HCT116 (cell line): ENCODE data around the gene UBE2E2. TPM values are rescaled to one million over a fixed set of nuclear protein-coding genes. Genes with fewer than 3 reads are reported as not detected.

Experiments
- ATAC-seq: fragments of 200-7000 bp; cut with Tn5 transposase; 2 replicates; pipeline ENCODE4 v1.9.1; 2020; ENCODE audit warnings: mild to moderate bottlenecking, moderate library complexity
- BruUV-seq: library from RNA; stranded (reverse); fragments of 400-500 nt; replicated peaks from 2 replicates; lab custom pipeline; 2021; lab: Mats Ljungman, UMichigan
- CTCF ChIA-PET: fragments of 300-600 bp; sonication (Branson Sonifier 250); formaldehyde crosslinking; loops from one replicate; lab custom pipeline; 2021; ENCODE audit warnings: antibody characterized with exemption; lab: Charles Lee
- POLR2A ChIA-PET: fragments of 300-600, 350-600 bp; sonication (Branson Sonifier 250); formaldehyde crosslinking; loops from one replicate; lab custom pipeline; 2021; ENCODE audit warnings: antibody characterized with exemption; lab: Charles Lee
- RAD21 ChIA-PET, 2 experiments: fragments of 300-600 bp; sonication (Branson Sonifier 250); formaldehyde crosslinking; loops; one replicate each; lab custom pipeline; 2023; ENCODE audit warnings: low total read pairs in 2 of 2; ENCODE audit not compliant: uncharacterized antibody in 2 of 2, unreplicated experiment in 2 of 2, low non-redundant PET in 1 of 2; lab: Charles Lee
- DNase-seq: peaks from one replicate; pipeline ENCODE4 v3.0.0-alpha.2; 2010; ENCODE audit warnings: low read depth, low spot score
- H2AFZ ChIP-seq: fragments of 200-600 bp; shearing (Covaris generic), sonication (generic); 2 replicates; pipeline ENCODE4 v1.6.1; 2017; ENCODE audit warnings: low read depth, mixed run types, mixed read lengths, antibody characterized with exemption, low read length; ENCODE audit not compliant: poor library complexity, severe bottlenecking
- H3K27ac ChIP-seq: 2 replicates; pipeline ENCODE4 v1.5.1; 2012; ENCODE audit warnings: low read depth, low read length
- H3K27me3 ChIP-seq: fragments of 200-600 bp; sonication (generic); 2 replicates; pipeline ENCODE4 v1.6.1; 2016; ENCODE audit warnings: mixed run types, low read length, mixed read lengths; ENCODE audit not compliant: insufficient read depth
- H3K36me3 ChIP-seq, 2 experiments: fragments of 200-500 bp in 1 of 2; fragments of 200-600 bp in 1 of 2; sonication (Bioruptor generic) in 1 of 2; sonication (generic) in 1 of 2; 2 replicates each; pipeline versions ENCODE4 v1.5.1 to v1.6.1; 2014 to 2016; ENCODE audit warnings: low read length in 2 of 2, inconsistent platforms in 1 of 2, mixed read lengths in 1 of 2, mixed run types in 1 of 2; ENCODE audit not compliant: insufficient read depth in 2 of 2, control insufficient read depth in 1 of 2
- H3K4me1 ChIP-seq, 2 experiments: fragments of 200-600 bp in 1 of 2; sonication (generic) in 1 of 2; 2 replicates each; pipeline versions ENCODE4 v1.5.1 to v1.6.1; 2012 to 2017; ENCODE audit warnings: low read length in 2 of 2, inconsistent platforms in 1 of 2, mild to moderate bottlenecking in 1 of 2, mixed read lengths in 1 of 2, mixed run types in 1 of 2, moderate library complexity in 1 of 2; ENCODE audit not compliant: insufficient read depth in 2 of 2, control insufficient read depth in 1 of 2
- H3K4me2 ChIP-seq: fragments of 200-600 bp; sonication (generic); 2 replicates; pipeline ENCODE4 v1.6.1; 2017; ENCODE audit warnings: mixed run types, low read length, mixed read lengths
- H3K4me3 ChIP-seq, 2 experiments: fragments of 200-600 bp in 1 of 2; sonication (generic) in 1 of 2; replicated peaks in 1 of 2; 2 replicates each; pipeline ENCODE4 v1.5.1; 2011 to 2016; ENCODE audit warnings: low read length in 2 of 2, control low read depth in 1 of 2, low read depth in 1 of 2, mild to moderate bottlenecking in 1 of 2, mixed read lengths in 1 of 2, mixed run types in 1 of 2
- H3K79me2 ChIP-seq: fragments of 200-600 bp; sonication (generic); 2 replicates; pipeline ENCODE4 v1.6.1; 2017; ENCODE audit warnings: mild to moderate bottlenecking, mixed run types, low read length, moderate library complexity, mixed read lengths; ENCODE audit not compliant: insufficient read depth
- H3K9ac ChIP-seq: fragments of 200-600 bp; sonication (generic); 2 replicates; pipeline ENCODE4 v1.6.1; 2016; ENCODE audit warnings: low read length, mixed read lengths
- H3K9me2 ChIP-seq: fragments of 200-600 bp; sonication (generic), shearing (Covaris generic); 2 replicates; pipeline ENCODE4 v1.6.1; 2017; ENCODE audit warnings: mixed run types, mild to moderate bottlenecking, moderate library complexity; ENCODE audit not compliant: insufficient read depth
- H3K9me3 ChIP-seq, 2 experiments: fragments of 200-500 bp in 1 of 2; fragments of 200-600 bp in 1 of 2; sonication (Bioruptor generic) in 1 of 2; sonication (generic) in 1 of 2; 2 replicates each; pipeline ENCODE4 v1.6.1; 2014 to 2017; ENCODE audit warnings: low read length in 2 of 2, mixed read lengths in 2 of 2, inconsistent platforms in 1 of 2, low read depth in 1 of 2, mild to moderate bottlenecking in 1 of 2, mixed run types in 1 of 2, moderate library complexity in 1 of 2; ENCODE audit not compliant: control insufficient read depth in 1 of 2, insufficient read depth in 1 of 2
- H4K20me1 ChIP-seq: fragments of 200-600 bp; sonication (generic), shearing (Covaris generic); 2 replicates; pipeline ENCODE4 v1.6.1; 2017; ENCODE audit warnings: mixed run types, mild to moderate bottlenecking, moderate library complexity; ENCODE audit not compliant: insufficient read depth
- CBX3 ChIP-seq: IDR thresholded peaks from 2 replicates; pipeline ENCODE4 v1.6.1; 2012; ENCODE audit warnings: low read depth
- CTCF ChIP-seq, 3 experiments: fragments of 200-600 bp in 1 of 3; sonication (generic) in 1 of 3; IDR thresholded peaks in 2 of 3; conservative IDR thresholded peaks in 1 of 3; 2 replicates each; pipeline ENCODE4 v1.5.1; 2012 to 2017; ENCODE audit warnings: low read depth in 2 of 3, low read length in 2 of 3, antibody characterized with exemption in 1 of 3, borderline replicate concordance in 1 of 3, control low read depth in 1 of 3, mild to moderate bottlenecking in 1 of 3, mixed read lengths in 1 of 3, mixed run types in 1 of 3, moderate library complexity in 1 of 3; ENCODE audit not compliant: insufficient read depth in 1 of 3
- ELF1 ChIP-seq: IDR thresholded peaks from 2 replicates; pipeline ENCODE4 v1.6.1; 2012; ENCODE audit warnings: low read depth, borderline replicate concordance
- EZH2phosphoT487 ChIP-seq: fragments of 200-600 bp; IDR thresholded peaks from 2 replicates; pipeline ENCODE4 v1.6.1; 2018; ENCODE audit warnings: antibody characterized with exemption, borderline replicate concordance
- FOSL1 ChIP-seq: IDR thresholded peaks from 2 replicates; pipeline ENCODE4 v1.6.1; 2012; ENCODE audit warnings: low read depth
- RAD21 ChIP-seq: IDR thresholded peaks from 2 replicates; pipeline ENCODE4 v1.6.1; 2012; ENCODE audit warnings: low read depth, mild to moderate bottlenecking
- REST ChIP-seq: IDR thresholded peaks from 2 replicates; pipeline ENCODE4 v1.6.1; 2012; ENCODE audit warnings: low read depth
- intact Hi-C: fragments of 100-400 bp; cut with micrococcal nuclease; formaldehyde crosslinking; loops from 2 replicates; pipeline ENCODE4 v1.10.0; 2022
- total RNA-seq: library from RNA; stranded (reverse); gene quantifications from one replicate; pipeline ENCODE4 v1.2.1, GENCODE V29; 2021; ENCODE audit not compliant: unreplicated experiment

The UBE2E2 gene
- total RNA-seq, 1 experiment from 2014 or later, result 21.4 TPM

DNA sequence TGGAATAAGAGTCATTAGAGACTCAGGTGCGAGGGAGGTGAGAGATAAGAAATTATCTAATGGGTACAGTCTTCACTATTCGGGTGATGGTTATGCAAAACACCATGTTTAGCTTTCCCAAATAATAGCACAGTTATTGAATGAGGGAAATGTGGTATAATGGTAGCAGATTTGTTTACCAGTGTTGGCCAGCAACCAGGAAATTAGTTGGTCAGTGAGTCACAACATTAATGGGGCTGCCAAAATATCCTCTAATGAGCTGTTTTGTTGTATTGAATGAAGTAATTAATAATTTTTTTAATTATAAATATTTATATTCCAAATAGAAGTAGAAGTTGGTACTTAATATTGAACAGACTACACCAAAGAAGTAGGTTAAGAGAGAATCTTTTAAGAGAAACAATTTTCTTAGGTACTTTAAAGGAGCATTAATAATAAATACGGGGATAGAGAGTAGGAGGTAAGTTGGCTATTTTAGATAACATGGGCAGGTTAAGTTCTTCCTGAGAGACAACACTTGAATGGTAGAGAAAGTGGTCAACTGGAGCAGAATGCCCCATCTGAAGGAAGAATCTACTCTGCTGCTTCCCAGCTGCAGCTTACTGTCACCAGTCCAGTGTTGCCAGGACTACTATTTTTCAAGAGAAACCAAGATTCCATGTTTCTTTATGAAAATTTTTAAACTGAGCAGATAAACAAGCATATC, 218.8 kb downstream of the UBE2E2 start:
- peaks cover 4% of the 10 kb centered on the region; the same call in 1 of the 2 replicates for H4K20me1 ChIP-seq
- no peak for DNase-seq
- no peak overlapping the region for H2AFZ ChIP-seq
- no peaks in the 10 kb centered on the region for H3K36me3 ChIP-seq
- no peaks in the 10 kb centered on the region for H3K79me2 ChIP-seq
- POLR2A ChIA-PET, result no interaction called here
- H3K27me3 ChIP-seq, result 0 out of 2 replicates have a peak, but pooled peaks cover 4% of the 10 kb centered on the region
- no peak overlapping the region for H3K27ac ChIP-seq
- no peaks in the 10 kb centered on the region for H3K9me2 ChIP-seq
- no peak for ATAC-seq
- intact Hi-C loops, result no loop called here
- H3K4me3 ChIP-seq, result no peak overlapping the region
- TF ChIP-seq CBX3 (no peak), REST (no peak), FOSL1 (no peak), ELF1 (no peak), CTCF (IDR thresholded peaks at IDR 0.05 in 2 of 3, conservative IDR thresholded peaks at IDR 0.05 in 1 of 3; ENCODE audit: borderline replicate concordance in 1 of 3, insufficient read depth in 1 of 3, low read depth in 2 of 3, low read length in 2 of 3) (no peak), EZH2phosphoT487 (no peak), RAD21 (no peak)
- H3K4me1 ChIP-seq, result no peaks in the 10 kb centered on the region
- no peak overlapping the region for H3K4me2 ChIP-seq
- BruUV-seq, result no TSS peak
- no peak overlapping the region for H3K9ac ChIP-seq
- H3K9me3 ChIP-seq, result no peaks in the 10 kb centered on the region
- RAD21 ChIA-PET, result no interaction called here
- CTCF ChIA-PET, result no interaction called here
